K562 (cell line): ENCODE measurements around the gene SMARCA4. TPM values are rescaled to one million over a fixed set of nuclear protein-coding genes. Genes with fewer than 3 reads are reported as not detected.
A peak's percentile ranks its signal among the peaks of the same experiment; 100 is the strongest.
"Not testable (repeated sequence)": the region's sequence is repeated elsewhere in the genome, so short reads cannot be mapped to it uniquely, and the experiment has no call there.

Experiments used
- ATAC-seq: fragments of 200-7000 bp; cut with Tn5 transposase; 3 replicates; pipeline ENCODE4 v1.9.1; 2020; ENCODE audit warnings: moderate library complexity
- BruUV-seq: library from RNA; stranded (reverse); fragments of 400-500 nt; replicated peaks from 2 replicates; lab custom pipeline; 2021; lab: Mats Ljungman, UMichigan
- CTCF ChIA-PET: fragments of 300-600 bp; formaldehyde crosslinking; extraction: SDS; loops from one replicate; lab custom pipeline; 2021; ENCODE audit warnings: low intra/inter-chr PET ratio; lab: Yijun Ruan, JAX
- POLR2A ChIA-PET: fragments of 300-600, 350-650 bp; sonication (Branson Sonifier 250); formaldehyde crosslinking; extraction: SDS; loops from one replicate; lab custom pipeline; 2021; ENCODE audit warnings: antibody characterized with exemption, inconsistent platforms; lab: Yijun Ruan, JAX
- DNase-seq, 4 experiments: peaks; one replicate each; pipeline versions ENCODE4 v3.0.0 to v3.0.0-alpha.2; 2011 to 2018; ENCODE audit warnings: low spot score in 3 of 4, mixed read lengths in 3 of 4; ENCODE audit errors: extremely low read depth in 1 of 4
- FAIRE-seq: peaks from 2 replicates; lab custom pipeline; 2011; peaks lifted over from hg19 to GRCh38; lab: Jason Lieb, UNC
- H2AFZ ChIP-seq: 2 replicates; pipeline ENCODE4 v1.6.0; 2011; ENCODE audit warnings: low read depth, low read length, control low read depth, inconsistent platforms
- H3K27ac ChIP-seq: fragments of 200-600 bp; 3 replicates; pipeline ENCODE4 v1.8.0; 2011; ENCODE audit warnings: low read depth, mild to moderate bottlenecking, control low read depth, inconsistent platforms, low read length, moderate library complexity, mixed read lengths; ENCODE audit errors: extremely low read depth
- H3K27me3 ChIP-seq, 2 experiments: fragments of 300-600 bp in 1 of 2; 2 replicates in 1 of 2; 3 replicates in 1 of 2; pipeline versions ENCODE4 v1.6.0 to v1.8.0; 2011; ENCODE audit warnings: inconsistent platforms in 2 of 2, low read length in 2 of 2, mild to moderate bottlenecking in 1 of 2, mixed read lengths in 1 of 2, moderate library complexity in 1 of 2; ENCODE audit not compliant: control insufficient read depth in 2 of 2, insufficient read depth in 2 of 2
- H3K36me3 ChIP-seq: fragments of 300-600 bp; 3 replicates; pipeline ENCODE4 v1.8.0; 2011; ENCODE audit warnings: mild to moderate bottlenecking, low read length, inconsistent platforms; ENCODE audit not compliant: control insufficient read depth, insufficient read depth
- H3K4me1 ChIP-seq, 2 experiments: fragments of 200-600 bp in 1 of 2; replicated peaks in 1 of 2; 2 replicates in 1 of 2; 3 replicates in 1 of 2; pipeline versions ENCODE4 v1.5.1 to v1.8.0; 2011; ENCODE audit warnings: inconsistent platforms in 2 of 2, low read length in 2 of 2, mild to moderate bottlenecking in 1 of 2, mixed read lengths in 1 of 2, moderate library complexity in 1 of 2; ENCODE audit not compliant: control insufficient read depth in 2 of 2, insufficient read depth in 2 of 2
- H3K4me2 ChIP-seq: 2 replicates; pipeline ENCODE4 v1.6.1; 2011; ENCODE audit warnings: low read length, control low read depth, inconsistent platforms, mixed read lengths; ENCODE audit not compliant: insufficient read depth
- H3K4me3 ChIP-seq: fragments of 200-600 bp; sonication (generic), shearing (Covaris generic); 2 replicates; pipeline ENCODE4 v1.5.1; 2016; ENCODE audit warnings: control low read depth, inconsistent platforms
- H3K79me2 ChIP-seq: fragments of 200-600 bp; 3 replicates; pipeline ENCODE4 v1.8.0; 2011; ENCODE audit warnings: low read length, inconsistent platforms; ENCODE audit not compliant: control insufficient read depth, insufficient read depth
- H3K9ac ChIP-seq, 2 experiments: 2 replicates each; pipeline versions ENCODE4 v1.6.0 to v1.6.1; 2011; ENCODE audit warnings: low read depth in 2 of 2, low read length in 2 of 2, control low read depth in 1 of 2, inconsistent platforms in 1 of 2, mild to moderate bottlenecking in 1 of 2, mixed read lengths in 1 of 2; ENCODE audit not compliant: insufficient read depth in 1 of 2
- H3K9me1 ChIP-seq: one replicate; pipeline ENCODE4 v1.6.0; 2011; ENCODE audit warnings: inconsistent platforms, mild to moderate bottlenecking, low read length, moderate library complexity; ENCODE audit not compliant: control insufficient read depth, insufficient read depth
- H3K9me3 ChIP-seq: replicated peaks from 2 replicates; pipeline ENCODE4 v1.5.1; 2011; ENCODE audit warnings: low read depth, low read length, inconsistent platforms; ENCODE audit not compliant: control insufficient read depth, insufficient read depth
- H4K20me1 ChIP-seq: replicated peaks from 2 replicates; pipeline ENCODE4 v1.6.1; 2011; ENCODE audit warnings: low read length, inconsistent platforms, mixed read lengths; ENCODE audit not compliant: control insufficient read depth, insufficient read depth
- GATA2 ChIP-seq: sonication (generic); formaldehyde crosslinking; IDR thresholded peaks from 2 replicates; pipeline ENCODE4 v1.4.0; 2020; ENCODE audit warnings: mild to moderate bottlenecking, missing genetic modification reagents
- POLR2A ChIP-seq: fragments of 450-650 bp; conservative IDR thresholded peaks from 2 replicates; pipeline ENCODE4 v1.6.1; 2016
- POLR2B ChIP-seq: fragments of 450-650 bp; IDR thresholded peaks from 2 replicates; pipeline ENCODE4 v1.6.1; 2018; ENCODE audit warnings: low read depth; ENCODE audit not compliant: partially characterized antibody
- SUPT5H ChIP-seq: fragments of 450-650 bp; IDR thresholded peaks from 2 replicates; pipeline ENCODE4 v1.6.1; 2016
- WGBS: fragments of 100-300 bp; shearing (Covaris generic); methylation state at CpG from one replicate; pipeline ENCODE4 v1.1.6; 2016; ENCODE audit warnings: low coverage, mixed read lengths; ENCODE audit not compliant: insufficient coverage; ENCODE audit errors: missing lambda C conversion rate; 5-methylcytosine and 5-hydroxymethylcytosine counted together
- in situ Hi-C: fragments of 300-500 bp; cut with MboI; formaldehyde crosslinking; loops from 4 replicates; pipeline ENCODE4 v1.15.0; 2018; ENCODE audit warnings: inconsistent platforms, mixed read lengths
- intact Hi-C: fragments of 100-400 bp; cut with micrococcal nuclease; formaldehyde crosslinking; loops from 2 replicates; pipeline ENCODE4 v1.14.2; 2022
- polyA plus RNA-seq, 8 experiments: library from polyadenylated mRNA; depleted of rRNA in 4 of 8; stranded (reverse) in 5 of 8; unstranded in 3 of 8; fragments of >200 nt; fragmentation: Nextera tagmentation in 2 of 8; fragmentation: Illumina TruSeq in 1 of 8; extraction: Ambion mirVana in 2 of 8; extraction: Trizol in 1 of 8; gene quantifications; 2 replicates each; pipeline versions ENCODE4 v1.2.1 to v1.2.3, GENCODE V29; 2011 to 2014; ENCODE audit warnings: inconsistent platforms in 1 of 8, missing spikeins in 1 of 8
- total RNA-seq, 7 experiments: library from RNA; depleted of rRNA in 6 of 7; stranded (reverse); fragments of >200 nt in 6 of 7; fragmentation: Illumina TruSeq in 2 of 7; extraction: Trizol in 2 of 7; gene quantifications; 2 replicates each; pipeline versions ENCODE4 v1.2.1 to v1.2.3, GENCODE V29; 2011 to 2021; ENCODE audit warnings: low replicate concordance in 1 of 7
- TF ChIP-seq, protein P1 (sequence below), 2 experiments: fragments of 450-650 bp in 1 of 2; sonication (generic) in 1 of 2; formaldehyde crosslinking in 1 of 2; IDR thresholded peaks in 1 of 2; conservative IDR thresholded peaks in 1 of 2; 2 replicates each; pipeline versions ENCODE4 v1.6.1 to v1.8.1; 2016 to 2023; ENCODE audit warnings: mild to moderate bottlenecking in 2 of 2, moderate library complexity in 2 of 2, inconsistent platforms in 1 of 2, missing genetic modification reagents in 1 of 2

SMARCA4 gene
- total and polyA plus RNA-seq, 9 of the 15 experiments (the other 6 are each of a cell fraction or from before 2014, with no cell fraction given): 19.3 to 207 (median 52.1) TPM

DNA sequence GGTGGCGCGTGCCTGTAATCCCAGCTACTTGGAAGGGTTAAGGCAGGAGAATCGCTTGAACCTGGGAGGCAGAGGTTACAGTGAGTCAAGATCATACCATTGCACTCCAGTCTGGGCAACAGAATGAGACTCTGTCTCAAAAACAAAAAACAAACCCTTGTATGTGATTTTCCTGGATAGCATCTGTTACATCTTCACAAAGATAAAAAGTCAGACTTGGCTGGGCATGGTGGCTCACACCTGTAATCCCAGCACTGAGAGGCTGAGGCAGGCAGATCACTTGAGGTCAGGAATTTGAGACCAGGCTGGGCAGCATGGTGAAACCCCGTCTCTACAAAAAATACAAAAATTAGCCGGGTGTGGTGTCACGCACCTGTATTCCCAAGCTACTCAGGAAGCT lies 136.5 kb downstream of the SMARCA4 start:
- H3K36me3 ChIP-seq: peaks cover 95% of the 10 kb centered on the region
- FAIRE-seq, H3K27me3 ChIP-seq, H2AFZ ChIP-seq, intact Hi-C loops, CTCF ChIA-PET, H3K9me3 ChIP-seq, H3K9ac ChIP-seq, ATAC-seq, DNase-seq, BruUV-seq, H3K4me3 ChIP-seq, in situ Hi-C loops: not testable (repeated sequence)
- POLR2A ChIA-PET: interaction anchor here (0.6 to 1.3 kb wide), 5 partner anchors 8 to 12 kb away, joined by 3 to 8 read pairs (median 3); partner anchors contain the start of gene LDLR
- TF ChIP-seq GATA2 (CRISPR knock-in tag) (0 out of 2 replicates have a peak, but pooled peaks have one; percentile 11), SUPT5H (peak; percentile 67), POLR2A (peak; percentile 41), POLR2B (peak; percentile 63)
- TF ChIP-seq, protein P1, sequence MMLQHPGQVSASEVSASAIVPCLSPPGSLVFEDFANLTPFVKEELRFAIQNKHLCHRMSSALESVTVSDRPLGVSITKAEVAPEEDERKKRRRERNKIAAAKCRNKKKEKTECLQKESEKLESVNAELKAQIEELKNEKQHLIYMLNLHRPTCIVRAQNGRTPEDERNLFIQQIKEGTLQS (IDR thresholded peaks at IDR 0.05): not testable (repeated sequence)
- TF ChIP-seq, protein P1 (CRISPR knock-in tag; conservative IDR thresholded peaks at IDR 0.05): 0 out of 2 replicates have a peak, but pooled peaks have one; percentile 54
- H3K4me2 ChIP-seq: peak overlapping the region; percentile 3; the same call in 1 of the 2 replicates
- WGBS: 91% methylated on average over 6 of the region's 6 CpGs
- H3K9me1 ChIP-seq: peaks cover 18% of the 10 kb centered on the region
- H3K27ac ChIP-seq: peak overlapping the region; percentile 41; the same call in 1 of the 3 replicates
- H3K4me1 ChIP-seq: peaks cover 35 to 41% of the 10 kb centered on the region in 2 experiments
- peaks cover 94% of the 10 kb centered on the region for H3K79me2 ChIP-seq
- peaks cover 69% of the 10 kb centered on the region for H4K20me1 ChIP-seq
